ENCODE measurements around the gene NFE2L2.

- TF ChIP-seq CTCF (IDR thresholded peaks at IDR 0.05) (no peak), EZH2 (IDR thresholded peaks at IDR 0.05; ENCODE audit: borderline replicate concordance, insufficient read depth, low read depth, low read length, poor library complexity, severe bottlenecking) (no peak)
Observed at GRCh38 chr2:177247693-177248262, 16.7 kb downstream of the NFE2L2 start.
